HepG2 (cell line): ENCODE measurements around the gene SCN7A. TPM values are rescaled to one million over a fixed set of nuclear protein-coding genes. Genes with fewer than 3 reads are reported as not detected.

ENCODE experiments used
- ATAC-seq: fragments of 200-7000 bp; cut with Tn5 transposase; 3 replicates; pipeline ENCODE4 v1.9.1; 2020; ENCODE audit warnings: mild to moderate bottlenecking, moderate library complexity
- BruUV-seq: library from RNA; stranded (reverse); fragments of 400-500 nt; replicated peaks from 2 replicates; lab custom pipeline; 2021; lab: Mats Ljungman, UMichigan
- CTCF ChIA-PET: fragments of 300-600 bp; formaldehyde crosslinking; extraction: SDS; loops from one replicate; lab custom pipeline; 2021; ENCODE audit warnings: low total read pairs, inconsistent platforms, low intra/inter-chr PET ratio; lab: Yijun Ruan, JAX
- POLR2A ChIA-PET: fragments of 350-600 bp; sonication (Branson Sonifier 250); formaldehyde crosslinking; loops from one replicate; lab custom pipeline; 2020; ENCODE audit warnings: antibody characterized with exemption, inconsistent platforms; lab: Yijun Ruan, JAX
- DNase-seq: peaks from one replicate; pipeline ENCODE4 v3.0.0-alpha.2; 2015; ENCODE audit warnings: low spot score
- FAIRE-seq: peaks from 3 replicates; lab custom pipeline; 2011; peaks lifted over from hg19 to GRCh38; lab: Jason Lieb, UNC
- H2AFZ ChIP-seq: one replicate; pipeline ENCODE4 v1.6.1; 2011; ENCODE audit warnings: low read length, inconsistent platforms
- H3K27ac ChIP-seq: fragments of 300-600 bp; 3 replicates; pipeline ENCODE4 v1.8.0; 2011; ENCODE audit warnings: mixed run types, mild to moderate bottlenecking, mixed read lengths, low read length, inconsistent platforms; ENCODE audit not compliant: insufficient read depth; ENCODE audit errors: extremely low read length
- H3K27me3 ChIP-seq, 2 experiments: fragments of 200-600 bp in 1 of 2; 2 replicates in 1 of 2; 3 replicates in 1 of 2; pipeline versions ENCODE4 v1.6.0 to v1.8.0; 2011; ENCODE audit warnings: low read length in 2 of 2, mild to moderate bottlenecking in 2 of 2, moderate library complexity in 2 of 2, inconsistent platforms in 1 of 2; ENCODE audit not compliant: insufficient read depth in 2 of 2, control insufficient read depth in 1 of 2
- H3K36me3 ChIP-seq, 2 experiments: fragments of 200-600 bp in 1 of 2; replicated peaks in 1 of 2; 2 replicates in 1 of 2; 3 replicates in 1 of 2; pipeline versions ENCODE4 v1.5.1 to v1.8.0; 2011; ENCODE audit warnings: low read length in 2 of 2, inconsistent platforms in 1 of 2; ENCODE audit not compliant: insufficient read depth in 2 of 2, control insufficient read depth in 1 of 2
- H3K4me1 ChIP-seq: 2 replicates; pipeline ENCODE4 v1.5.1; 2012; ENCODE audit warnings: low read length, inconsistent platforms; ENCODE audit not compliant: insufficient read depth
- H3K4me2 ChIP-seq: 2 replicates; pipeline ENCODE4 v1.6.0; 2011; ENCODE audit warnings: low read depth, low read length, inconsistent platforms
- H3K4me3 ChIP-seq, 3 experiments: fragments of 200-600 bp in 1 of 3; sonication (generic), shearing (Covaris generic) in 1 of 3; replicated peaks in 1 of 3; 2 replicates each; pipeline ENCODE4 v1.5.1; 2011 to 2016; ENCODE audit warnings: low read length in 3 of 3, inconsistent platforms in 2 of 3, low read depth in 2 of 3, mild to moderate bottlenecking in 2 of 3, control low read depth in 1 of 3, mixed read lengths in 1 of 3; ENCODE audit not compliant: insufficient read depth in 1 of 3
- H3K79me2 ChIP-seq: one replicate; pipeline ENCODE4 v1.6.1; 2011; ENCODE audit warnings: low read length, inconsistent platforms; ENCODE audit not compliant: insufficient read depth
- H3K9ac ChIP-seq: 2 replicates; pipeline ENCODE4 v1.6.0; 2011; ENCODE audit warnings: mild to moderate bottlenecking, low read depth, low read length, inconsistent platforms; ENCODE audit not compliant: insufficient read depth
- H3K9me3 ChIP-seq: 2 replicates; pipeline ENCODE4 v1.5.1; 2012; ENCODE audit warnings: mild to moderate bottlenecking, low read length
- H4K20me1 ChIP-seq: 2 replicates; pipeline ENCODE4 v1.6.0; 2011; ENCODE audit warnings: inconsistent platforms, mild to moderate bottlenecking, low read length, moderate library complexity; ENCODE audit not compliant: insufficient read depth
- CBX5 ChIP-seq: sonication (generic); formaldehyde crosslinking; IDR thresholded peaks from 2 replicates; pipeline ENCODE4 v1.4.0; 2020; ENCODE audit warnings: missing genetic modification reagents, borderline replicate concordance
- DMAP1 ChIP-seq: IDR thresholded peaks from 2 replicates; pipeline ENCODE4 v1.6.1; 2016
- DZIP1 ChIP-seq: sonication (generic); formaldehyde crosslinking; IDR thresholded peaks from 2 replicates; pipeline ENCODE4 v1.5.0; 2020; ENCODE audit warnings: mild to moderate bottlenecking, missing genetic modification reagents
- REXO4 ChIP-seq: sonication (generic); formaldehyde crosslinking; IDR thresholded peaks from 2 replicates; pipeline ENCODE4 v1.8.0; 2022; ENCODE audit warnings: missing genetic modification reagents, mild to moderate bottlenecking, borderline replicate concordance
- ZFP1 ChIP-seq: IDR thresholded peaks from 2 replicates; pipeline ENCODE4 v1.6.1; 2016
- ZFP90 ChIP-seq: sonication (generic); formaldehyde crosslinking; IDR thresholded peaks from 2 replicates; pipeline ENCODE4 v1.8.0; 2022; ENCODE audit warnings: missing genetic modification reagents, mild to moderate bottlenecking, inconsistent platforms, borderline replicate concordance
- WGBS: methylation state at CpG from one replicate; pipeline ENCODE4 v1.1.6; 2017; ENCODE audit warnings: low lambda C conversion rate; 5-methylcytosine and 5-hydroxymethylcytosine counted together
- in situ Hi-C: cut with HindIII; loops from 2 replicates; pipeline ENCODE4 v1.10.0; 2017; ENCODE audit warnings: low pct_unique_long_range_greater_than_20kb; ENCODE audit not compliant: extremely low pct_ligation_motif_present
- intact Hi-C: fragments of 100-400 bp; cut with micrococcal nuclease; formaldehyde crosslinking; loops from one replicate; pipeline ENCODE4 v1.10.0; 2022; ENCODE audit not compliant: unreplicated experiment
- polyA plus RNA-seq, 8 experiments: library from polyadenylated mRNA; depleted of rRNA in 3 of 8; stranded (reverse) in 7 of 8; unstranded in 1 of 8; fragments of >200 nt; fragmentation: Illumina TruSeq in 4 of 8; extraction: Trizol in 4 of 8; gene quantifications; 2 replicates each; pipeline versions ENCODE4 v1.2.1 to v1.2.3, GENCODE V29; 2011 to 2016; ENCODE audit warnings: low read depth in 4 of 8, missing spikeins in 1 of 8, mixed read lengths in 1 of 8; ENCODE audit not compliant: insufficient read depth in 1 of 8
- total RNA-seq, 5 experiments: library from RNA; depleted of rRNA; stranded (reverse); fragments of >200 nt; fragmentation: Illumina TruSeq; extraction: Trizol; gene quantifications; 2 replicates each; pipeline ENCODE4 v1.2.3, GENCODE V29; 2016; ENCODE audit warnings: low read depth in 1 of 5
- TF ChIP-seq, protein P1 (sequence below): IDR thresholded peaks from 2 replicates; pipeline ENCODE4 v1.6.1; 2018; ENCODE audit warnings: missing genetic modification reagents
- TF ChIP-seq, protein P2 (sequence below): sonication (generic); formaldehyde crosslinking; IDR thresholded peaks from 2 replicates; pipeline ENCODE4 v1.5.0; 2020; ENCODE audit warnings: mild to moderate bottlenecking, missing genetic modification reagents, borderline replicate concordance

SCN7A gene
- total and polyA plus RNA-seq, 2 of the 13 experiments (the other 11 are each of a cell fraction or from before 2014, with no cell fraction given), result 0.01 TPM; not detected in 1

- ATAC-seq (no peak), DNase-seq (no peak), FAIRE-seq (no peak)
- Histone ChIP-seq H3K4me3 (no peak overlapping the region), H3K27me3 (no peaks in the 10 kb centered on the region), H3K9me3 (no peaks in the 10 kb centered on the region), H3K9ac (no peak overlapping the region), H2AFZ (no peak overlapping the region), H3K4me2 (no peak overlapping the region), H3K27ac (no peak overlapping the region), H3K79me2 (peaks cover 30% of the 10 kb centered on the region), H3K36me3 (no peaks in the 10 kb centered on the region; a peak in 3 of 5 replicates), H4K20me1 (no peaks in the 10 kb centered on the region), H3K4me1 (peaks cover 32% of the 10 kb centered on the region)
- intact Hi-C loops (no loop called here), in situ Hi-C loops (no loop called here)
- TF ChIP-seq CBX5 (no peak), REXO4 (CRISPR knock-in tag) (no peak)
- 95% methylated on average over 6 of the region's 6 CpGs for WGBS
- POLR2A ChIA-PET, result interaction anchor here (1.0 kb wide), 1 partner anchor 9 kb away, joined by 3 read pairs; the partner anchor contains the start of gene SCN9A
- CTCF ChIA-PET, result no interaction called here
- no TSS peak for BruUV-seq
Observed at GRCh38 chr2:166365803-166366420, 128.1 kb downstream of the SCN7A start.

DNA sequence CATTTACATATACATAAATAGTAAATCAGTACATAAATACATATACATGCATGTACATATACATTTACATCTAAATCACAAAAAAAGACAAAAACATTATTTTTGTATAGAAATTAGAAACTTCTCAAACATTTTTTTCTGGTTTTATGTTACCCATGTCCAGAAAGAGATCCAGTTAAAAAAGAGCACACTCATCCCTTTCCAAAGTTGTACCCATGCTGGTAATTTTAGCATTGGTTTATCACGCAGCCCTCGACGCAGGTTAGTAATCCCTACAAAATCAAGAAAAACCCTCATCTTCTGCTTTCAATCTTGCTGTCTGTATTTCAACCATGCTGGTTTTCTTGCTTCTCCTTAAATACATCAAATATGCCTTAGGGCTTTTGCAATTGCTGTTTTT lies 128.8 kb downstream of the SCN7A start:
- 96% methylated on average over 3 of the region's 3 CpGs for WGBS
- ChIA-PET CTCF (no interaction called here), POLR2A (interaction anchor here (1.0 kb wide), 1 partner anchor 10 kb away, joined by 3 read pairs; the partner anchor contains the start of gene SCN9A)
- Histone ChIP-seq H4K20me1 (no peaks in the 10 kb centered on the region), H3K9ac (no peak overlapping the region), H3K4me3 (no peak overlapping the region), H3K27me3 (no peaks in the 10 kb centered on the region), H3K79me2 (peaks cover 25% of the 10 kb centered on the region), H3K4me1 (peaks cover 32% of the 10 kb centered on the region), H3K27ac (no peak overlapping the region), H3K4me2 (no peak overlapping the region), H2AFZ (no peak overlapping the region), H3K36me3 (no peaks in the 10 kb centered on the region; a peak in 3 of 5 replicates), H3K9me3 (no peaks in the 10 kb centered on the region)
- FAIRE-seq (no peak), DNase-seq (no peak), ATAC-seq (no peak)
- no TSS peak for BruUV-seq
- intact Hi-C loops, result no loop called here
- in situ Hi-C loops, result no loop called here
- TF ChIP-seq, protein P1, sequence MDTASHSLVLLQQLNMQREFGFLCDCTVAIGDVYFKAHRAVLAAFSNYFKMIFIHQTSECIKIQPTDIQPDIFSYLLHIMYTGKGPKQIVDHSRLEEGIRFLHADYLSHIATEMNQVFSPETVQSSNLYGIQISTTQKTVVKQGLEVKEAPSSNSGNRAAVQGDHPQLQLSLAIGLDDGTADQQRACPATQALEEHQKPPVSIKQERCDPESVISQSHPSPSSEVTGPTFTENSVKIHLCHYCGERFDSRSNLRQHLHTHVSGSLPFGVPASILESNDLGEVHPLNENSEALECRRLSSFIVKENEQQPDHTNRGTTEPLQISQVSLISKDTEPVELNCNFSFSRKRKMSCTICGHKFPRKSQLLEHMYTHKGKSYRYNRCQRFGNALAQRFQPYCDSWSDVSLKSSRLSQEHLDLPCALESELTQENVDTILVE (CRISPR knock-in tag), result no peak
- TF ChIP-seq ZFP90 (CRISPR knock-in tag) (no peak), DZIP1 (CRISPR knock-in tag) (no peak), ZFP1 (CRISPR knock-in tag) (no peak), DMAP1 (CRISPR knock-in tag) (no peak)
- TF ChIP-seq, protein P2, sequence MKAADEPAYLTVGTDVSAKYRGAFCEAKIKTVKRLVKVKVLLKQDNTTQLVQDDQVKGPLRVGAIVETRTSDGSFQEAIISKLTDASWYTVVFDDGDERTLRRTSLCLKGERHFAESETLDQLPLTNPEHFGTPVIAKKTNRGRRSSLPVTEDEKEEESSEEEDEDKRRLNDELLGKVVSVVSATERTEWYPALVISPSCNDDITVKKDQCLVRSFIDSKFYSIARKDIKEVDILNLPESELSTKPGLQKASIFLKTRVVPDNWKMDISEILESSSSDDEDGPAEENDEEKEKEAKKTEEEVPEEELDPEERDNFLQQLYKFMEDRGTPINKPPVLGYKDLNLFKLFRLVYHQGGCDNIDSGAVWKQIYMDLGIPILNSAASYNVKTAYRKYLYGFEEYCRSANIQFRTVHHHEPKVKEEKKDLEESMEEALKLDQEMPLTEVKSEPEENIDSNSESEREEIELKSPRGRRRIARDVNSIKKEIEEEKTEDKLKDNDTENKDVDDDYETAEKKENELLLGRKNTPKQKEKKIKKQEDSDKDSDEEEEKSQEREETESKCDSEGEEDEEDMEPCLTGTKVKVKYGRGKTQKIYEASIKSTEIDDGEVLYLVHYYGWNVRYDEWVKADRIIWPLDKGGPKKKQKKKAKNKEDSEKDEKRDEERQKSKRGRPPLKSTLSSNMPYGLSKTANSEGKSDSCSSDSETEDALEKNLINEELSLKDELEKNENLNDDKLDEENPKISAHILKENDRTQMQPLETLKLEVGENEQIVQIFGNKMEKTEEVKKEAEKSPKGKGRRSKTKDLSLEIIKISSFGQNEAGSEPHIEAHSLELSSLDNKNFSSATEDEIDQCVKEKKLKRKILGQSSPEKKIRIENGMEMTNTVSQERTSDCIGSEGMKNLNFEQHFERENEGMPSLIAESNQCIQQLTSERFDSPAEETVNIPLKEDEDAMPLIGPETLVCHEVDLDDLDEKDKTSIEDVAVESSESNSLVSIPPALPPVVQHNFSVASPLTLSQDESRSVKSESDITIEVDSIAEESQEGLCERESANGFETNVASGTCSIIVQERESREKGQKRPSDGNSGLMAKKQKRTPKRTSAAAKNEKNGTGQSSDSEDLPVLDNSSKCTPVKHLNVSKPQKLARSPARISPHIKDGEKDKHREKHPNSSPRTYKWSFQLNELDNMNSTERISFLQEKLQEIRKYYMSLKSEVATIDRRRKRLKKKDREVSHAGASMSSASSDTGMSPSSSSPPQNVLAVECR (CRISPR knock-in tag), result no peak
